Neural progenitor cell (in vitro differentiated cells): ENCODE data around the gene CDH13. TPM values are rescaled to one million over a fixed set of nuclear protein-coding genes. Genes with fewer than 3 reads are reported as not detected.

Experiments used
- DNase-seq: peaks from one replicate; pipeline ENCODE4 v3.0.0-alpha.2; 2016; ENCODE audit warnings: low spot score
- H2AFZ ChIP-seq: fragments of 200-600 bp; sonication (generic); replicated peaks from 2 replicates; pipeline ENCODE4 v1.6.1; 2016; ENCODE audit warnings: antibody characterized with exemption
- H3F3A ChIP-seq: fragments of 200-600 bp; sonication (generic); 2 replicates; pipeline ENCODE4 v1.6.1; 2016; ENCODE audit warnings: antibody characterized with exemption, low read depth
- H3K27ac ChIP-seq: fragments of 200-600 bp; sonication (generic); 2 replicates; pipeline ENCODE4 v1.5.1; 2016; ENCODE audit warnings: mild to moderate bottlenecking
- H3K27me3 ChIP-seq: fragments of 200-600 bp; sonication (generic); 2 replicates; pipeline ENCODE4 v1.6.1; 2016; ENCODE audit warnings: mild to moderate bottlenecking, moderate library complexity
- H3K36me3 ChIP-seq: fragments of 200-600 bp; sonication (generic); 2 replicates; pipeline ENCODE4 v1.5.1; 2016
- H3K4me1 ChIP-seq: fragments of 200-600 bp; sonication (generic); 2 replicates; pipeline ENCODE4 v1.6.1; 2016; ENCODE audit warnings: mixed run types
- H3K4me2 ChIP-seq: fragments of 200-600 bp; sonication (generic); 2 replicates; pipeline ENCODE4 v1.6.1; 2016
- H3K4me3 ChIP-seq: fragments of 200-600 bp; sonication (generic); 2 replicates; pipeline ENCODE4 v1.5.1; 2016
- H3K79me2 ChIP-seq: fragments of 200-600 bp; sonication (generic); 2 replicates; pipeline ENCODE4 v1.6.1; 2016; ENCODE audit warnings: low read depth
- H3K9ac ChIP-seq: fragments of 200-600 bp; sonication (generic); 2 replicates; pipeline ENCODE4 v1.6.1; 2016
- H3K9me3 ChIP-seq: fragments of 200-600 bp; sonication (generic); 2 replicates; pipeline ENCODE4 v1.5.1; 2016; ENCODE audit warnings: low read depth
- H4K20me1 ChIP-seq: fragments of 200-600 bp; sonication (generic); 2 replicates; pipeline ENCODE4 v1.6.1; 2016; ENCODE audit warnings: low read depth
- H3K27ac Mint-ChIP-seq: 3 replicates; pipeline ENCODE4 v1.8.0; 2021; ENCODE audit warnings: mixed read lengths
- H3K27me3 Mint-ChIP-seq: 2 replicates; pipeline ENCODE4 v1.8.0; 2022; ENCODE audit warnings: low read depth, mild to moderate bottlenecking, inconsistent platforms, moderate library complexity, mixed read lengths; ENCODE audit not compliant: insufficient read depth
- H3K36me3 Mint-ChIP-seq: 3 replicates; pipeline ENCODE4 v1.8.0; 2021; ENCODE audit warnings: mixed read lengths
- H3K4me1 Mint-ChIP-seq: 3 replicates; pipeline ENCODE4 v1.8.0; 2021; ENCODE audit warnings: mixed read lengths
- H3K4me3 Mint-ChIP-seq: 3 replicates; pipeline ENCODE4 v1.8.0; 2021; ENCODE audit warnings: mild to moderate bottlenecking, moderate library complexity, mixed read lengths
- H3K9me3 Mint-ChIP-seq: 3 replicates; pipeline ENCODE4 v1.8.0; 2020; ENCODE audit warnings: mixed read lengths
- CTCF ChIP-seq: fragments of 200-600 bp; sonication (generic); IDR thresholded peaks from 2 replicates; pipeline ENCODE4 v1.5.1; 2017; ENCODE audit warnings: antibody characterized with exemption, mild to moderate bottlenecking
- EZH2 ChIP-seq: fragments of 200-600 bp; sonication (generic); IDR thresholded peaks from 2 replicates; pipeline ENCODE4 v1.6.1; 2017; ENCODE audit warnings: antibody characterized with exemption, mild to moderate bottlenecking, moderate library complexity
- EZH2phosphoT487 ChIP-seq: fragments of 200-600 bp; sonication (generic); IDR thresholded peaks from 2 replicates; pipeline ENCODE4 v1.6.1; 2017; ENCODE audit warnings: antibody characterized with exemption
- total RNA-seq: library from RNA; depleted of rRNA; stranded (reverse); fragments of >200 nt; gene quantifications from 2 replicates; pipeline ENCODE4 v1.2.3, GENCODE V29; 2015; ENCODE audit warnings: low replicate concordance

CDH13 gene
- 3.0 and 3.2 TPM in 2 replicates for total RNA-seq

GRCh38 chr16:82626791-82627261 is at the start of gene CDH13:
TSS of gene CDH13 (plus strand) at chr16:82626969.
- Histone ChIP-seq H3K36me3 (no peaks in the 10 kb centered on the region), H3K79me2 (no peaks in the 10 kb centered on the region), H2AFZ (peak within 1 kb of the TSS; percentile 100), H3F3A (no peaks in the 10 kb centered on the region), H3K9me3 (no peaks in the 10 kb centered on the region), H3K4me2 (peak within 1 kb of the TSS; percentile 99), H3K27me3 (peaks cover 62% of the 10 kb centered on the region), H4K20me1 (no peaks in the 10 kb centered on the region), H3K4me3 (peak within 1 kb of the TSS; percentile 56), H3K27ac (no peak within 1 kb of the TSS), H3K4me1 (peaks cover 20% of the 10 kb centered on the region), H3K9ac (no peak within 1 kb of the TSS)
- Mint-ChIP-seq H3K4me1 (peaks cover 19% of the 10 kb centered on the region), H3K27ac (no peak within 1 kb of the TSS), H3K4me3 (peak within 1 kb of the TSS; percentile 91), H3K27me3 (peaks cover 27% of the 10 kb centered on the region), H3K36me3 (no peaks in the 10 kb centered on the region), H3K9me3 (no peaks in the 10 kb centered on the region)
- TF ChIP-seq EZH2 (peak; percentile 71), EZH2phosphoT487 (no peak)
- peak; percentile 50 for DNase-seq

- Mint-ChIP-seq H3K36me3 (no peaks in the 10 kb centered on the region), H3K4me3 (no peak overlapping the region), H3K27me3 (peaks cover 2% of the 10 kb centered on the region), H3K4me1 (no peaks in the 10 kb centered on the region), H3K9me3 (peaks cover 6% of the 10 kb centered on the region), H3K27ac (no peak overlapping the region)
- no peaks in the 10 kb centered on the region for H3F3A ChIP-seq
- no peaks in the 10 kb centered on the region for H3K4me1 ChIP-seq
- no peaks in the 10 kb centered on the region for H3K36me3 ChIP-seq
- no peaks in the 10 kb centered on the region for H3K9me3 ChIP-seq
- no peaks in the 10 kb centered on the region for H3K79me2 ChIP-seq
- no peak overlapping the region for H3K27ac ChIP-seq
- H3K9ac ChIP-seq: no peak overlapping the region
- DNase-seq: peak; percentile 46
- no peak overlapping the region for H2AFZ ChIP-seq
- no peaks in the 10 kb centered on the region for H3K27me3 ChIP-seq
- no peak overlapping the region for H3K4me2 ChIP-seq
- no peaks in the 10 kb centered on the region for H4K20me1 ChIP-seq
- H3K4me3 ChIP-seq: no peak overlapping the region
- peak; percentile 58 for TF ChIP-seq CTCF
- no peak for TF ChIP-seq EZH2phosphoT487
These were observed 46.4 kb upstream of the CDH13 start for GRCh38 chr16:82580298-82580890.

GRCh38 chr16:82582975-82583374 is 43.8 kb upstream of the CDH13 start:
- H3K4me1 ChIP-seq: no peaks in the 10 kb centered on the region
- no peak overlapping the region for H3K4me3 ChIP-seq
- no peak overlapping the region for H2AFZ ChIP-seq
- H3K4me3 Mint-ChIP-seq: no peak overlapping the region
- TF ChIP-seq EZH2phosphoT487 (no peak), CTCF (no peak), EZH2 (no peak)
- H3K27me3 ChIP-seq: no peaks in the 10 kb centered on the region
- H3K79me2 ChIP-seq: no peaks in the 10 kb centered on the region
- H3K27ac Mint-ChIP-seq: no peak overlapping the region
- H3K27ac ChIP-seq: no peak overlapping the region
- H3F3A ChIP-seq: no peaks in the 10 kb centered on the region
- no peaks in the 10 kb centered on the region for H4K20me1 ChIP-seq
- no peaks in the 10 kb centered on the region for H3K36me3 ChIP-seq
- peaks cover 3% of the 10 kb centered on the region for H3K9me3 Mint-ChIP-seq
- H3K9ac ChIP-seq: no peak overlapping the region
- no peak for DNase-seq
- H3K4me1 Mint-ChIP-seq: no peaks in the 10 kb centered on the region
- no peaks in the 10 kb centered on the region for H3K36me3 Mint-ChIP-seq
- no peak overlapping the region for H3K4me2 ChIP-seq
- H3K9me3 ChIP-seq: no peaks in the 10 kb centered on the region
- H3K27me3 Mint-ChIP-seq: peaks cover 2% of the 10 kb centered on the region

- H3K4me1 Mint-ChIP-seq: no peaks in the 10 kb centered on the region
- H3K27me3 ChIP-seq: no peaks in the 10 kb centered on the region
- H3K36me3 ChIP-seq: no peaks in the 10 kb centered on the region
- TF ChIP-seq CTCF: no peak
- TF ChIP-seq EZH2: no peak
- TF ChIP-seq EZH2phosphoT487: no peak
- peaks cover 3% of the 10 kb centered on the region for H3K9me3 Mint-ChIP-seq
- no peaks in the 10 kb centered on the region for H3K4me1 ChIP-seq
- peaks cover 2% of the 10 kb centered on the region for H3K27me3 Mint-ChIP-seq
- H3K79me2 ChIP-seq: no peaks in the 10 kb centered on the region
- H3K9ac ChIP-seq: no peak overlapping the region
- DNase-seq: no peak
- no peak overlapping the region for H2AFZ ChIP-seq
- no peaks in the 10 kb centered on the region for H4K20me1 ChIP-seq
- no peak overlapping the region for H3K27ac ChIP-seq
- no peak overlapping the region for H3K27ac Mint-ChIP-seq
- H3K4me3 ChIP-seq: no peak overlapping the region
- H3K4me2 ChIP-seq: no peak overlapping the region
- no peaks in the 10 kb centered on the region for H3F3A ChIP-seq
- H3K36me3 Mint-ChIP-seq: no peaks in the 10 kb centered on the region
- H3K9me3 ChIP-seq: no peaks in the 10 kb centered on the region
- no peak overlapping the region for H3K4me3 Mint-ChIP-seq
These were observed 43.3 kb upstream of the CDH13 start for GRCh38 chr16:82583422-82583821.
